ENCODE results near the gene HIVEP1.
"Not testable (repeated sequence)": the region's sequence is repeated elsewhere in the genome, so short reads cannot be mapped to it uniquely, and the experiment has no call there.

DNA sequence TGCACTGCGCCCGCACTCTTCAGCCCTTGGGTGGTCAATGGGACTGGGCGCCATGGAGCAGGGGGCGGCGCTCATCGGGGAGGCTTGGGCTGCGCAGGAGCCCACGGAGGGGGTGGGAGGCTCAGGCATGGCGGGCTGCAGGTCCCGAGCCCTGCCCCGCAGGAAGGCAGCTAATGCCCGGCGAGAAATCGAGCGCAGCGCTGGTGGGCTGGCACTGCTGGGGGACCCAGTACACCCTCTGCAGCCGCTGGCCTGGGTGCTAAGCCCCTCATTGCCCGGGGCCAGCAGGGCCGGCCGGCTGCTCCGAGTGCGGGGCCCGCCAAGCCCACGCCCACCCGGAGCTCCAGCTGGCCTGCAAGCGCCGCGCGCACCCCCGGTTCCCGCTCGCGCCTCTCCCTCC, 96.3 kb downstream of the HIVEP1 start:
- TF ChIP-seq POLR2A (IDR thresholded peaks at IDR 0.05; ENCODE audit: low read depth, low read length); POLR2AphosphoS5 (IDR thresholded peaks at IDR 0.05; ENCODE audit: low read depth, low read length); TAF1 (IDR thresholded peaks at IDR 0.05; ENCODE audit: borderline replicate concordance, low read depth, low read length): not testable (repeated sequence)

All from GM12892 (cell line).